ENCODE measurements around the gene FAM149B1.

DNA sequence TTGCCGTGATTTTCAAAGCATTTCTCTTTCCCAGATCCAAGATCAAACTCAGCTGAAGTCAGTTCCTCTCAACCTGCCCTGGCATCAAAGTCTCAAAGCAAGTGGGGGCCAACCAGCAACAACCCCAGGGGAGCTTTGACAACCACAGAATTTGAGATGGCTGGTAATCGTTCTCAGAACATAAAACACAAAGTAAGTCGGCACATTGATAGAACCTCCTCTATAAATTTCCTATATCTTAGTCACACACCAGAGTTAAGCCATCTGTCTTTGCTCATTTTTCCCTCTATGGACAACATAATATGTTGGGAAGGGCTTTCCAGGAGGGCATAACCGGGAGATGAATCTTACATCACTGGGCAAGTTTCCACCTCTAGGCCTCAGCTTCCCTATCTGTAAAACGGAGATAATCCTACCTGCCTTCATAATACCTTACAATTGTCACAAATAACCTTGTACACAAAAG is 80.4 kb downstream of the FAM149B1 start:
- TF ChIP-seq, protein P1, sequence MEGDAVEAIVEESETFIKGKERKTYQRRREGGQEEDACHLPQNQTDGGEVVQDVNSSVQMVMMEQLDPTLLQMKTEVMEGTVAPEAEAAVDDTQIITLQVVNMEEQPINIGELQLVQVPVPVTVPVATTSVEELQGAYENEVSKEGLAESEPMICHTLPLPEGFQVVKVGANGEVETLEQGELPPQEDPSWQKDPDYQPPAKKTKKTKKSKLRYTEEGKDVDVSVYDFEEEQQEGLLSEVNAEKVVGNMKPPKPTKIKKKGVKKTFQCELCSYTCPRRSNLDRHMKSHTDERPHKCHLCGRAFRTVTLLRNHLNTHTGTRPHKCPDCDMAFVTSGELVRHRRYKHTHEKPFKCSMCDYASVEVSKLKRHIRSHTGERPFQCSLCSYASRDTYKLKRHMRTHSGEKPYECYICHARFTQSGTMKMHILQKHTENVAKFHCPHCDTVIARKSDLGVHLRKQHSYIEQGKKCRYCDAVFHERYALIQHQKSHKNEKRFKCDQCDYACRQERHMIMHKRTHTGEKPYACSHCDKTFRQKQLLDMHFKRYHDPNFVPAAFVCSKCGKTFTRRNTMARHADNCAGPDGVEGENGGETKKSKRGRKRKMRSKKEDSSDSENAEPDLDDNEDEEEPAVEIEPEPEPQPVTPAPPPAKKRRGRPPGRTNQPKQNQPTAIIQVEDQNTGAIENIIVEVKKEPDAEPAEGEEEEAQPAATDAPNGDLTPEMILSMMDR (IDR thresholded peaks at IDR 0.05), result no peak
- TF ChIP-seq POLR2A (IDR thresholded peaks at IDR 0.05), result no peak

All from uterus (tissue), 2 donors.